IPS DF 6.9 (cell line): ENCODE measurements around the gene RGS6.

ENCODE experiments used
- DNase-seq: peaks from one replicate; pipeline ENCODE4 v3.0.0-alpha.2; 2013; ENCODE audit warnings: low read depth, low spot score
- H3K27ac ChIP-seq: one replicate; pipeline ENCODE4 v1.5.1; 2013; ENCODE audit warnings: low read length, control low read depth
- H3K27me3 ChIP-seq: 2 replicates; pipeline ENCODE4 v1.6.1; 2013; ENCODE audit warnings: mild to moderate bottlenecking, low read length; ENCODE audit not compliant: control insufficient read depth, insufficient read depth
- H3K36me3 ChIP-seq: 2 replicates; pipeline ENCODE4 v1.6.1; 2013; ENCODE audit warnings: low read length; ENCODE audit not compliant: control insufficient read depth, insufficient read depth
- H3K4me1 ChIP-seq: 2 replicates; pipeline ENCODE4 v1.6.1; 2013; ENCODE audit warnings: low read length; ENCODE audit not compliant: control insufficient read depth, insufficient read depth
- H3K4me3 ChIP-seq: 2 replicates; pipeline ENCODE4 v1.5.1; 2013; ENCODE audit warnings: mild to moderate bottlenecking, low read length
- H3K9me3 ChIP-seq: 2 replicates; pipeline ENCODE4 v1.6.1; 2013; ENCODE audit warnings: low read length, inconsistent platforms; ENCODE audit not compliant: control insufficient read depth, insufficient read depth
- WGBS: extraction: QIAGEN DNeasy Blood & Tissue Kit; methylation state at CpG from one replicate; pipeline ENCODE4 v1.1.7; 2013; ENCODE audit warnings: mixed read lengths, missing lambda C conversion rate; ENCODE audit not compliant: insufficient read length, insufficient coverage; 5-methylcytosine and 5-hydroxymethylcytosine counted together

RGS6 gene

DNA sequence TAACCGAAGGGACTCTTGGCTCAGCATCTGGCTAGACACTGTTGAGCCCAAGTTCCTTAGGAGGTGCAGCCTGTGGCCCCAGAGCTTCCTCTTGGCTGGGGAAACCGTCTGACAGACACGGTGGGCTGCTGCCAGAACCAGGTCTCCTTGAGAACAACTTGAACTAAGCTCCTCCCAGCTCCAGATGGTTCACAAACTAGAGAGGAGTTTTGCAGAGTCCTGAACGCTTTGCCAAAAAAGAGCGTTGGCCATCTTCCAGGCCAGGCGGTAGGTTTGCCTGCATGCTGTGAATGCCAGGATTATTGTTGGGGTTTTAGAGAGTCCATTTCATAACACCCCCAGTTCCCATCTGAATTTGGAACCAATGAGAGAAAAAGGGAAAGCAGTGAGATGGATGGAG, 399.8 kb downstream of the RGS6 start:
- DNase-seq = no peak
- Histone ChIP-seq H3K9me3 (no peaks in the 10 kb centered on the region), H3K4me1 (peaks cover 2% of the 10 kb centered on the region), H3K4me3 (no peak overlapping the region), H3K27me3 (no peaks in the 10 kb centered on the region), H3K27ac (no peak overlapping the region), H3K36me3 (no peaks in the 10 kb centered on the region)
- no CpG with 5 or more reads among the region's 6 CpGs for WGBS

DNA sequence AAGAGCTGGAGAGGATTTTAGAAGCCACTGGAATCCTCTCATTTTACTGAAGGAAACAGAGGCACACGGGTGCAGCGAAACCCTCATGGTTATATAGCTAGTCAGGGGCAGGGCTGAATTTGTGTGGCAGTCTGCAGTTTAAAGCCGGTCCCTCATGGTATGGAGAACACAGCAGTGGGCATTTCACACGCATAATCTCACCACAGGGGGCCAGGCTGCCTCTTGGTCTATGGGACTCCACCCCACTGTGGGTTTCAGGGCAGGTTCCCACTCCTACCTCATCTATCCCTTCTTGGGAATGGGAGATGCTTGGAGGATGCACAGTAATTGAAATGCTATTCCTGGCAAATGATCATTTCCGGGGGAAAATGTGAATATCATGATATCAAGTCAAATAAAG, 400.6 kb downstream of the RGS6 start:
- Histone ChIP-seq H3K4me1 (peaks cover 2% of the 10 kb centered on the region), H3K4me3 (no peak overlapping the region), H3K9me3 (no peaks in the 10 kb centered on the region), H3K27me3 (no peaks in the 10 kb centered on the region), H3K27ac (no peak overlapping the region), H3K36me3 (no peaks in the 10 kb centered on the region)
- no CpG with 5 or more reads among the region's 5 CpGs for WGBS
- no peak for DNase-seq

DNA sequence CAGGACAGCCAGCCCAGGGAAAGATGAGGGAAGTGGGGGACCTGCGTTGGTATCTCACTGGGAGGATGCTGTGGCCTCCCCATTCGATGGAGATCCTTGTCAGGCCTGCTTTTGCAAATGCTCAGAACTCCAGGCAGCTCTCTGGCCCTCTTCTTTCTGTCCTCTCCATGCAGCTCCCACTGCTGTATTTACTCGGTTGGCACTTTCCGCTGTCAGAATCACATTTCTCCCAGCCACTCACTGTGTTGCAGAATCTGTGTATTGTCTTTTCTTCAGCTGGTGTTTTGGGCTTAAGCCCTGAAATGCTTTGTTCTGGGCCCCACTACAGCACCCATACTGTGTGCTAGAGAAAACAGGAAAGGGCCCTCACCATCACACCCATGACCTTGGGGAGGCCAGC, 401.1 kb downstream of the RGS6 start:
- no peak overlapping the region for H3K27ac ChIP-seq
- no CpG with 5 or more reads among the region's 4 CpGs for WGBS

DNA sequence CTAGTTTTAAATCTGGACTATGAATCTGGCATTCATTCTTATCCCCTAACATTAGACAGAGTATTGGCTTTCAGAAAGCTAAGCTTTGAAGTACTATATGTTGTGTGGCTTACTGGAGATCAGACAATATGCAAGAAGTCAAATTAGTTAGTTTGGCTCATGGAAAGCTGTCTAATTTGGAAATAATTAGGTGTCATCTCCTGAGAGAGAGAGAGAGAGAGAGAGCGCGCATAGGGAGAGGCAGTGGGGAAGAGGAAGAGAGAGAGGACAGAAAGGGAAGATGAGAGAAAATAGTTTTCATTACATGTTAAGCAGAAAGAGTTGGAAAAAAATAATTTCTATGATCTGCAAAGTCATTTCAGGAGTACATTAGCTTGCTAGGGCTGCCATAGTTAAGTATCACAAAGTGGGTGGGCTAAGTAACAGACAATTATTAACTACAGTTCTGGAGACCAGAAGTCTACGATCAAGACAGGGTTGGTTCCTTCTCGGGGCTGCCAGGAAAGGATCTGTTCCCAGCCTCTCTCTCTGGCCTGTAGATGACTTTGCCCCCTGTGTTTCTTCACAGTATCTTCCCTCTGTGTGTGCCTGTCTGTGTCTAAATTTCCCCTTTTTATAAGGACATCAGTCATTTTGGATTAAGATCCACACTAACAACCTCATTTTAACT, 404.2 kb downstream of the RGS6 start:
- Histone ChIP-seq H3K9me3 (no peaks in the 10 kb centered on the region), H3K4me1 (peaks cover 2% of the 10 kb centered on the region), H3K4me3 (no peak overlapping the region), H3K36me3 (no peaks in the 10 kb centered on the region), H3K27me3 (no peaks in the 10 kb centered on the region), H3K27ac (no peak overlapping the region)
- no CpG with 5 or more reads among the region's 4 CpGs for WGBS
- no peak for DNase-seq

More for the DNA sequence above, 401.1 kb downstream of the RGS6 start:
- no peak for DNase-seq
- Histone ChIP-seq H3K4me1 (peaks cover 2% of the 10 kb centered on the region), H3K36me3 (no peaks in the 10 kb centered on the region), H3K27me3 (no peaks in the 10 kb centered on the region), H3K9me3 (no peaks in the 10 kb centered on the region), H3K4me3 (no peak overlapping the region)

- no peak overlapping the region for H3K27ac ChIP-seq
- H3K4me3 ChIP-seq = no peak overlapping the region
- no peaks in the 10 kb centered on the region for H3K9me3 ChIP-seq
- no peaks in the 10 kb centered on the region; the same call in 1 of the 2 replicates for H3K27me3 ChIP-seq
- WGBS = no CpG with 5 or more reads among the region's 1 CpG
- no peaks in the 10 kb centered on the region for H3K36me3 ChIP-seq
- no peaks in the 10 kb centered on the region for H3K4me1 ChIP-seq
- no peak for DNase-seq
These were observed 409.0 kb downstream of the RGS6 start for GRCh38 chr14:72341237-72341636.

DNA sequence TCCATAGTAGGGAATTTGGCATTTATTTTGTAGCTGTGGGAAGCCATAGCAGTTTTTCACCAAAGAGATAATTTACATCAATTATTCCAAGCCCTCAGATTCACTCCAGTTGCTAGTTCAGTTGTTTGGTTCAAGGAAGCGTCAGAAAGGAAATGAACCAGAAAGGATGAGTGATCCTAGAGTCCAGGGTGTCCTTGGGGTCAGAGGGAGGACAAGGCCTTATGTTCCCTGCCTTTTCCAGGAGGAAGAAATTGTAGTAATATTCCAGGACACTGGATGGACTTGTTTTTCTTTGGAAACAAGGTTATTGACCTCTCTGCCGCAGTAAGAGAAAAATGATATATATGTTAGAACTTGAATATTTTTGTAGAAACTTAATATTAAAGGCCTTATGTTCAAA, 409.5 kb downstream of the RGS6 start:
- Histone ChIP-seq H3K4me1 (no peaks in the 10 kb centered on the region), H3K36me3 (no peaks in the 10 kb centered on the region), H3K4me3 (no peak overlapping the region), H3K27me3 (no peaks in the 10 kb centered on the region; the same call in 1 of the 2 replicates), H3K9me3 (no peaks in the 10 kb centered on the region), H3K27ac (no peak overlapping the region)
- WGBS = no CpG with 5 or more reads among the region's 2 CpGs
- DNase-seq = no peak

- no peaks in the 10 kb centered on the region for H3K9me3 ChIP-seq
These were observed 414.9 kb downstream of the RGS6 start for GRCh38 chr14:72347118-72347517.

DNA sequence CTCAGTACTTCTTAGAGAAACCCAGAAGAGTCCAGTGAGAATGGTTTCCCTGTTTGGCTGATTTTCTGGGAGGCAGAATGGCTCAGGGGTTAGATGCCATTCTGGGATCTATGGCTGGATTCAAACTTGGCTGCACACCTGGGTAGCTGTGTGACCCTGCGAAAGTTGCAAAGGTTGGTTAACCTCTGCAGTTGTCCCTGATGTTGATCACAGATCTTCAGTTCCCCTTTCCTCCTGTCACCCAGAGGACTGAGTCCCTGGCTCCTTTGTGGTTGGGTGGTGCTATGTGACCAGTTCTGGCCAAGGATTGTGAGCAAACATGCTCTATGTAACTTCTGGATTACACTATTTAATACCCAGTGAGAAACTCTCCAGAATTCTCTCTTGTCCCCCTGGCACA, 418.0 kb downstream of the RGS6 start:
- DNase-seq = no peak
- no peak overlapping the region for H3K27ac ChIP-seq
- H3K4me1 ChIP-seq = no peaks in the 10 kb centered on the region
- no peaks in the 10 kb centered on the region for H3K9me3 ChIP-seq
- no peak overlapping the region for H3K4me3 ChIP-seq
- no peaks in the 10 kb centered on the region for H3K27me3 ChIP-seq
- no CpG with 5 or more reads among the region's 1 CpG for WGBS
- no peaks in the 10 kb centered on the region for H3K36me3 ChIP-seq

More at GRCh38 chr14:72347118-72347517, 414.9 kb downstream of the RGS6 start:
- Histone ChIP-seq H3K27me3 (no peaks in the 10 kb centered on the region; the same call in 1 of the 2 replicates), H3K27ac (no peak overlapping the region), H3K4me1 (no peaks in the 10 kb centered on the region), H3K36me3 (no peaks in the 10 kb centered on the region), H3K4me3 (no peak overlapping the region)
- WGBS = no CpG with 5 or more reads among the region's 3 CpGs
- DNase-seq = no peak

DNA sequence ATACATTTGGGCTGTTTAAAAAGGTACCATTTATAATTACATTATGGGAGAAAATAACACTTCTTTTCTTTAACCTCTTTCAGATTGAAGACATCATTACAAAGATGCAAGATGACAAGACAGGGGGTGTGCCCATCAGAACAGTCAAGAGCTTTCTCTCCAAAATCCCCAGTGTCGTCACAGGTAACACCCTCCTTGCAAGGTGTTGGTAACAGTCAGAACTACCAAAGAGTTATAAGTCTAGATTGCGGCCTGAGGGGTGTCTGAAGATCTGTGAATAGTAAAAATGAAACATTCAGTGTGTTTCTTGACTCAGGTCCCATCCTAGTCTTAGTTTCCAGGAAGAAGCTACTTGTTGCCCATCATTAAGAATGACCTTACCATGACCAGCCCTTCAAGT, 419.8 kb downstream of the RGS6 start:
- no CpG with 5 or more reads among the region's 2 CpGs for WGBS
- Histone ChIP-seq H3K36me3 (no peaks in the 10 kb centered on the region), H3K9me3 (no peaks in the 10 kb centered on the region), H3K4me3 (no peak overlapping the region), H3K27ac (no peak overlapping the region), H3K4me1 (no peaks in the 10 kb centered on the region), H3K27me3 (no peaks in the 10 kb centered on the region)
- DNase-seq = no peak

- H3K4me3 ChIP-seq = no peak overlapping the region
- no peak for DNase-seq
- H3K27ac ChIP-seq = no peak overlapping the region
- H3K27me3 ChIP-seq = no peaks in the 10 kb centered on the region
- H3K4me1 ChIP-seq = no peaks in the 10 kb centered on the region
- WGBS = no CpG with 5 or more reads among the region's 3 CpGs
- no peaks in the 10 kb centered on the region for H3K36me3 ChIP-seq
- H3K9me3 ChIP-seq = no peaks in the 10 kb centered on the region; the same call in 1 of the 2 replicates
These were observed 434.4 kb downstream of the RGS6 start for GRCh38 chr14:72366619-72367018.

- Histone ChIP-seq H3K4me3 (no peak overlapping the region), H3K4me1 (no peaks in the 10 kb centered on the region), H3K36me3 (no peaks in the 10 kb centered on the region), H3K9me3 (no peaks in the 10 kb centered on the region), H3K27me3 (no peaks in the 10 kb centered on the region), H3K27ac (no peak overlapping the region)
- no peak for DNase-seq
These were observed 436.9 kb downstream of the RGS6 start for GRCh38 chr14:72369106-72369505.
